ELR (cell line): ENCODE measurements around the gene CTSE.

Experiments
- DNase-seq: peaks from one replicate; pipeline ENCODE4 v3.0.0-alpha.2; 2015; ENCODE audit warnings: low read depth

Gene CTSE

GRCh38 chr1:205971082-205971481, 52.6 kb downstream of the CTSE start:
- DNase-seq, result no peak

DNA sequence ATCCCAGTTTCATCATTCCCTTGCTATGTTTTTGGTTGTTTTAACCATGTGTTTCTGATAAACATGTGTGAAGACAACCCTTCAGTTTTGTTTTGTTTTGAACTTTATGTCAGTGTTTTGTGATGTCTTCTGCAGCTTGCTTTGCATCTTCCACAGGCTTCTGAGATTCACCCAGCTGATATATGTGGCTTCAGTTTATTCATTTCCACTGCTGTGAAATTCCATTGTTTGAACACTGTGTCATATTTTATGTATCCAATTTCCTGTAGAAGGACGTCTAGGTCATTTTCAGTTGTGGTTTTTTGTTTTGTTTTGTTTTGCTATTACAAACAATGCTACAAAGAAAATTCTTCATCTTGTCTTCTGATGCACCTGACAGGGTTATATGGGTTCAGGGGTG, 53.2 kb downstream of the CTSE start:
- DNase-seq, result peak; percentile 47

DNA sequence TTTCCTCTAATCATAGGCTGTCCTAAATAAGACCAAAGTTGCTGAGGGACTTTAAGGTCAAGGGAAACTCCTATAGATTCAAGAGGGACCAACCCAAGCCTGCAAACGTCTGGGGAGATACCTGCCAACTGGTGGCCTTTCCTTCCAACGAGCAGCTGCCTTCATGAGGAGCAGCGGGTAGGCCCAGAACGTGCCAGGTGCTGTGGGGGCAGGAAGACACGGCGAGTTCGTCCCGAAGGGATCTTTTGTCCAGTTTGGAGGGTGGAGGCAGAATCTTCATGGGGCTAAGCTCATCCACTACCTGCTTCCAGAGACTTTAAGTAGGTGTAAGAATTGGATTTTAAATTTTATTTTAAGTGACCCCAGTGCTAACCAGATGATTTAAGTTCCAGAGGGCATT, 54.5 kb downstream of the CTSE start:
- DNase-seq, result no peak

DNA sequence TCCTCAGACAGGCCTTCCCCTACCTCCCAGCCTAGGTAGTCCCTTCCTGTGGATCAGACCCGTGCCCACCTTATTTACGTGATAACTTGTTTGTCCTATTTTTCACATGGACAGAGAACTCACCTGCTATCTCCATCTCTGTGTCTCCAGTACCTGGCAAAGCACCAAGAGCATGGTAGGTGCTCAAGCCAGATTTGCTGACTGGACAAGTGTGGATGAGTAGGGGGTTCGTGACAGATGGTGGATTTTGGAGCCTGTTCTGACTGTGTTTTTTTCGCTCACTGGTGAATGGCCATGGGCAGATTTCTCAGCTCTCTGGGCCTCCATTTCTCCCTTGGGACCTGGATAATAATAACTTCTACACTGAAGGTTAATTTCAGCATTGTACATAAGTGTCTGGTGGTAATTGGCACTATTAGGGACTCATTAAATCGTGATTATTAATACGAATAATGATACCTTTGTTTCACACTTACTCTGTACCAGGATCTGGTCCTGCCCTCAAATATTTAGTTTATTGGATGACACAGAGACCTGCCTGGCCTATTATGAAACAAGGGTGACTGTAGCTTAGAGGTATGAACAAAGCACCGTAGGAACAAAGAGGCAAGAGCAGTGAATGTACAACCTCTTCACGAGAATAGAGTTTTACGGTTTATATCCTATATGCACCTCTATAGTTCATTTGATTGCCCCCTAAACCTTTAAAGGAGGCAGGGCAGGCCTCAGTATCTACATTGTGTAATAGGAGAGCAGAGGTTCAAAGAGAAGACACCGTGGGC, 56.0 kb downstream of the CTSE start:
- peak; percentile 69 for DNase-seq

GRCh38 chr1:205965036-205965884, 58.4 kb downstream of the CTSE start:
- DNase-seq, result no peak

GRCh38 chr1:205963352-205964155, 60.1 kb downstream of the CTSE start:
- peak; percentile 98 for DNase-seq

- DNase-seq, result peak; percentile 43
These were observed 60.9 kb downstream of the CTSE start for GRCh38 chr1:205962821-205963221.

- DNase-seq, result no peak
These were observed 61.5 kb downstream of the CTSE start for GRCh38 chr1:205961991-205962820.

GRCh38 chr1:205961405-205961804, 62.3 kb downstream of the CTSE start:
- DNase-seq, result no peak

GRCh38 chr1:205959789-205960188, 63.9 kb downstream of the CTSE start:
- no peak for DNase-seq
